IPS DF 6.9 (cell line): ENCODE data around the gene ANKMY1.
"Not testable (repeated sequence)": the region's sequence is repeated elsewhere in the genome, so short reads cannot be mapped to it uniquely, and the experiment has no call there.

Source experiments
- DNase-seq: peaks from one replicate; pipeline ENCODE4 v3.0.0-alpha.2; 2013; ENCODE audit warnings: low read depth, low spot score
- H3K27ac ChIP-seq: one replicate; pipeline ENCODE4 v1.5.1; 2013; ENCODE audit warnings: low read length, control low read depth
- H3K27me3 ChIP-seq: 2 replicates; pipeline ENCODE4 v1.6.1; 2013; ENCODE audit warnings: mild to moderate bottlenecking, low read length; ENCODE audit not compliant: control insufficient read depth, insufficient read depth
- H3K36me3 ChIP-seq: 2 replicates; pipeline ENCODE4 v1.6.1; 2013; ENCODE audit warnings: low read length; ENCODE audit not compliant: control insufficient read depth, insufficient read depth
- H3K4me1 ChIP-seq: 2 replicates; pipeline ENCODE4 v1.6.1; 2013; ENCODE audit warnings: low read length; ENCODE audit not compliant: control insufficient read depth, insufficient read depth
- H3K4me3 ChIP-seq: 2 replicates; pipeline ENCODE4 v1.5.1; 2013; ENCODE audit warnings: mild to moderate bottlenecking, low read length
- H3K9me3 ChIP-seq: 2 replicates; pipeline ENCODE4 v1.6.1; 2013; ENCODE audit warnings: low read length, inconsistent platforms; ENCODE audit not compliant: control insufficient read depth, insufficient read depth
- WGBS: extraction: QIAGEN DNeasy Blood & Tissue Kit; methylation state at CpG from one replicate; pipeline ENCODE4 v1.1.7; 2013; ENCODE audit warnings: mixed read lengths, missing lambda C conversion rate; ENCODE audit not compliant: insufficient read length, insufficient coverage; 5-methylcytosine and 5-hydroxymethylcytosine counted together

Gene ANKMY1

GRCh38 chr2:240551811-240552210 is 6.0 kb downstream of the ANKMY1 start:
- H3K4me1 ChIP-seq = no peaks in the 10 kb centered on the region
- no peak overlapping the region for H3K27ac ChIP-seq
- H3K36me3 ChIP-seq = no peaks in the 10 kb centered on the region
- DNase-seq = no peak
- no peak overlapping the region for H3K4me3 ChIP-seq
- no peaks in the 10 kb centered on the region for H3K27me3 ChIP-seq
- peaks cover 2% of the 10 kb centered on the region for H3K9me3 ChIP-seq
- no CpG with 5 or more reads among the region's 1 CpG for WGBS

- Histone ChIP-seq H3K9me3 (peaks cover 2% of the 10 kb centered on the region), H3K36me3 (no peaks in the 10 kb centered on the region), H3K27me3 (no peaks in the 10 kb centered on the region), H3K4me1 (no peaks in the 10 kb centered on the region), H3K4me3 (no peak overlapping the region), H3K27ac (no peak overlapping the region)
- no peak for DNase-seq
- WGBS = no CpG with 5 or more reads among the region's 4 CpGs
Observed at GRCh38 chr2:240551288-240551687, 6.5 kb downstream of the ANKMY1 start.

GRCh38 chr2:240539906-240540305 is 17.9 kb downstream of the ANKMY1 start:
- Histone ChIP-seq H3K27me3 (no peaks in the 10 kb centered on the region), H3K4me3 (no peak overlapping the region), H3K4me1 (peaks cover 2% of the 10 kb centered on the region; the same call in 1 of the 2 replicates), H3K9me3 (no peaks in the 10 kb centered on the region), H3K27ac (no peak overlapping the region), H3K36me3 (no peaks in the 10 kb centered on the region; the same call in 1 of the 2 replicates)
- DNase-seq = no peak

- not testable (repeated sequence) for H3K27me3 ChIP-seq, DNase-seq, H3K9me3 ChIP-seq, H3K36me3 ChIP-seq, H3K27ac ChIP-seq, H3K4me3 ChIP-seq, H3K4me1 ChIP-seq
- no CpG with 5 or more reads among the region's 17 CpGs for WGBS
Observed at GRCh38 chr2:240539101-240539500, 18.7 kb downstream of the ANKMY1 start.

DNA sequence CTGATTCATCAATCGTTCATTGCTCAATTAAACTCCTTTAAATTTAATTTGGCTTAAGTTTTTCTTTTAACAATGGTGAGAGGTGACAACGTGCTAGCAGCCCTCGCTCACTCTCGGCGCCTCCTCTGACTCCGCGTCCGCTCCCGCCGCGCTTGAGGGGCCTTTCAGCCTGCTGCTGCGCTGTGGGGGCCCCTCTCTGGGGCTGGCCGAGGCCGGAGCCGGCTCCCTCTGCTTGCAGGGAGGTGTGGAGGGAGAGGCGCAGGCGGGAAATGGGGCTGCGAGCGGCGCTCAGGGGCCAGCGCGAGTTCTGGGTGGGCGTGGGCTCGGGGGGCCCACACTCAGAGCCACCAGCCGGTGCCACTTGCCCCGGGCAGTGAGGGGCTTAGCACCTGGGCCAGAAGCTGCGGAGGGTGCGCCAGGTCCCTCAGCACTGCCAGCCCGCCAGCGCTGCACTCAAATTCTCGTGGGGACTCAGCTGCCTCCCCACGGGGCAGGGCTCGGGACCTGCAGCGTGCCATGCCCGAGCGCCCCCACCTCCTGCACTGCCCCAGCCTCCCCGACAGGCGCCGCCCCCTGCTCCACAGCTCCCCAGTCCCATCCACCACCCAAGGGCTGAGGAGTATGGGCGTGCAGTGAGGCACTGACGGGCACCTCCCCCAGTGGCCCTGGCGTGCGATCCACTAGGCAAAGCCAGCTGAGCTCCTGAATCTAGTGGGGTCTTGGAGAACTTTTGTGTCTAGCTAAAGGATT is 19.6 kb downstream of the ANKMY1 start:
- Histone ChIP-seq H3K4me3 (no peak overlapping the region), H3K9me3 (no peaks in the 10 kb centered on the region), H3K36me3 (no peaks in the 10 kb centered on the region; the same call in 1 of the 2 replicates), H3K4me1 (peaks cover 2% of the 10 kb centered on the region; the same call in 1 of the 2 replicates), H3K27me3 (no peaks in the 10 kb centered on the region), H3K27ac (no peak overlapping the region)
- no CpG with 5 or more reads among the region's 43 CpGs for WGBS
- no peak for DNase-seq

DNA sequence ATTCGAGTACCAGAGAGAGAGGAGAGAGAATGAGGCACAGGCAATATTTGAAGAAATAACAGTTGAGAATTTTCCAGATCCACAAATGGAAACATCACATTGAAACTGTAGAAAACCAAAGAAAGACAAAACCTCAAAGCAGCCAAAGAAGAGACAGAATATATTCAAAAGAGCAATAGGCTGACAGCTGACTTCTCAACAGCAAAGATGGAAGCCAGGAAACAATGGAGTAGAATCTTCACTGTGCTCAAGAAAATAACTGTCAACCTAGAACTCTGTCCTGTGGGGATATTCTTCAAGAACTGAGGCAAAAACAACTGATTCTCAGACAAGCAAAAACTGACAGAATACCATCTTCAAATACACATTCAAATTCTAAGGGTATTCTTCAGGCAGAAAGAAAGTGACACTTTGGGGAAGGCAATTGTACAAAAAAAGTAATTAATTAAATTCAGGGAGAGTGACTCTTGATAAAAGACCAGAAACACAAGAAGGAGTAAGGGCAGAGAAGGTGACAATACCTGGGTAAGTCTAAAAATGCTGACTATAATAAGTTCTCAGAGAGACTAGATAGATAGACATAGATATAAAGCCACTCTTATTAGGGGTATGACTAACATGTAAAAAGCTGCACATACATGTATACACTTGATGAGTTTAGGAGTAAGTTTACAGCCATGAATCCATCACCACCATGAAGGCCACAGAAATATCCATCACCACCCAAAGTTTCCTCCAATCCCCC is 25.6 kb downstream of the ANKMY1 start:
- DNase-seq = no peak
- no peak overlapping the region for H3K4me3 ChIP-seq
- no peaks in the 10 kb centered on the region for H3K9me3 ChIP-seq
- no peaks in the 10 kb centered on the region; the same call in 1 of the 2 replicates for H3K36me3 ChIP-seq
- no peak overlapping the region for H3K27ac ChIP-seq
- no peaks in the 10 kb centered on the region for H3K27me3 ChIP-seq
- no CpG with 5 or more reads among the region's 1 CpG for WGBS
- H3K4me1 ChIP-seq = no peaks in the 10 kb centered on the region

DNA sequence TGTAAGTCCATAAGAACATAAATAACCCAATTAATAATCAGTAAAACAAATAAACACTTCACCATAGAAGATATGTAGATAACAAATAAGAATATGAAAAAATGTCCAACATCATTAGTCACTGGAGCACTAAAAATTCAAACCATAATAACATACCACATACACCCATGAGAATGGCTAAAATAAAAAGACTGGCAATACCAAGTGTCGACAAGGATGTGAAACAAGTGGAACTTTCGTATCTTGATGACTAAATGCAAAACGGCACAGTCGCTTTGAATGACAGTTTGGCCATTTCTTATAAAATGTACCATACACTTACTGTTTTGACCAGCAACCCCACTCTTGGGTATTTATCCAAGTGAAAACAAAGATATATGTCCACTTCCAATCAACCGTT is 26.8 kb downstream of the ANKMY1 start:
- H3K36me3 ChIP-seq = no peaks in the 10 kb centered on the region; the same call in 1 of the 2 replicates
- no peak for DNase-seq
- WGBS = no CpG with 5 or more reads among the region's 5 CpGs
- H3K9me3 ChIP-seq = peaks cover 2% of the 10 kb centered on the region
- H3K27ac ChIP-seq = no peak overlapping the region
- H3K27me3 ChIP-seq = no peaks in the 10 kb centered on the region
- H3K4me1 ChIP-seq = no peaks in the 10 kb centered on the region
- H3K4me3 ChIP-seq = no peak overlapping the region

DNA sequence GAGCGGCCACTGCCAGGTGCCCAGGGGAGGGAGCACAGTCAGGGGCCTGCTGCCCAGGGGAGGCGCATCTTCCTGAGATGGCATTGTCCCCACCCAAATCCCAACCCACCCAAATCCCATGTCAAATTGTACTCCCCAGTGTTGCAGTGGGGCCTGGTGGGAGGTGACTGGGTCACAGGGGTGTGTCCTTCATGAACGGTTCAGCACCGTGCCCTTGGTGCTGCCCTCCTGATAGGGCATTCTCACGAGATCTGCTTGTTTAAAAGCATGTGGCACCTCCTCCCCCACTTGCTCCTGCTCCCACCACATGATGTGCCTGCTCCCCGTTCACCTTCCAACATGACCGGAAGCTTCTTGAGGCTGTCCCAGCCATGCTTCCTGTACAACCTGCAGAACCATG is 27.6 kb downstream of the ANKMY1 start:
- Histone ChIP-seq H3K9me3 (peaks cover 8% of the 10 kb centered on the region), H3K27ac (no peak overlapping the region), H3K27me3 (no peaks in the 10 kb centered on the region), H3K4me3 (no peak overlapping the region), H3K36me3 (peaks cover 2% of the 10 kb centered on the region; the same call in 1 of the 2 replicates), H3K4me1 (no peaks in the 10 kb centered on the region)
- WGBS = no CpG with 5 or more reads among the region's 7 CpGs
- no peak for DNase-seq

GRCh38 chr2:240529344-240529999 is 28.3 kb downstream of the ANKMY1 start:
- Histone ChIP-seq H3K27me3 (no peaks in the 10 kb centered on the region), H3K36me3 (peaks cover 2% of the 10 kb centered on the region; the same call in 1 of the 2 replicates), H3K4me1 (no peaks in the 10 kb centered on the region), H3K9me3 (peaks cover 8% of the 10 kb centered on the region), H3K27ac (no peak overlapping the region), H3K4me3 (no peak overlapping the region)
- DNase-seq = no peak
- WGBS = no CpG with 5 or more reads among the region's 16 CpGs

DNA sequence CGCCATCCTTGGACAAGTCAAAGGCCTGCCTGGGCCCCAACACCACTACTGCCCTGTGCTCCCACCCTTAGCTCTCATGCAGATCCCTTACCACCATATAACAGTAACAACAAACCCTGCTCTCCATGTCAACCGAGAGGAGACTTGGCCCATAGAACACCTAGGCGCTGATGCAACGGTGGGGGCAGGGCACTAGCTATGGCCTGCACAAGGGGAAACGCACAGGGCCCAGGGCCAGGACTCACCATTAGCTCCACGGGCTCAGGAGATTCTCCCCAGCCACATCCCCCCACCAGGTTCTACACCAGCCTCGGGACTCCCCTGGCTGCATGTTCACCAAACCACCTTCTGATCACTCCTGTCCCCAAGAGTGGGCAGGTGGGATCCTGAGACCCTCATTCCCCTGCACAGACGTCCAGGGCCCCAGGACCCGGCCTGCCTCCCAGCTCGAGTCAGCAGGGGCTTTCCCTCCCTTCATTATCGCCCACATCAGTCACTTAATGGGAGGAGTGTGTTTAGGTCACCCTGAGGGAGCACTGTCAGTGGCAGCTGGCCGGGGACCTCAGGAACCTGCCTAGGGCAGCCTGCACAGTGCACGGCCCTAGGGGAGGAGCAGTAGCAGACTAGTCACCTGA is 29.3 kb downstream of the ANKMY1 start:
- no peak for DNase-seq
- Histone ChIP-seq H3K36me3 (peaks cover 5% of the 10 kb centered on the region; the same call in 1 of the 2 replicates), H3K27ac (no peak overlapping the region), H3K4me1 (no peaks in the 10 kb centered on the region), H3K9me3 (peaks cover 8% of the 10 kb centered on the region), H3K4me3 (no peak overlapping the region), H3K27me3 (no peaks in the 10 kb centered on the region)
- WGBS = no CpG with 5 or more reads among the region's 13 CpGs
